GM12872 (cell line): ENCODE measurements around the gene BCL7A.
A peak's percentile ranks its signal among the peaks of the same experiment; 100 is the strongest.

Experiments used
- CTCF ChIP-seq: IDR thresholded peaks from 3 replicates; pipeline ENCODE4 v1.5.1; 2011; ENCODE audit warnings: low read depth, mild to moderate bottlenecking, low read length, moderate library complexity; ENCODE audit not compliant: insufficient read depth

The BCL7A gene

GRCh38 chr12:122026706-122027333, 5.1 kb downstream of the BCL7A start:
- TF ChIP-seq CTCF = no peak

DNA sequence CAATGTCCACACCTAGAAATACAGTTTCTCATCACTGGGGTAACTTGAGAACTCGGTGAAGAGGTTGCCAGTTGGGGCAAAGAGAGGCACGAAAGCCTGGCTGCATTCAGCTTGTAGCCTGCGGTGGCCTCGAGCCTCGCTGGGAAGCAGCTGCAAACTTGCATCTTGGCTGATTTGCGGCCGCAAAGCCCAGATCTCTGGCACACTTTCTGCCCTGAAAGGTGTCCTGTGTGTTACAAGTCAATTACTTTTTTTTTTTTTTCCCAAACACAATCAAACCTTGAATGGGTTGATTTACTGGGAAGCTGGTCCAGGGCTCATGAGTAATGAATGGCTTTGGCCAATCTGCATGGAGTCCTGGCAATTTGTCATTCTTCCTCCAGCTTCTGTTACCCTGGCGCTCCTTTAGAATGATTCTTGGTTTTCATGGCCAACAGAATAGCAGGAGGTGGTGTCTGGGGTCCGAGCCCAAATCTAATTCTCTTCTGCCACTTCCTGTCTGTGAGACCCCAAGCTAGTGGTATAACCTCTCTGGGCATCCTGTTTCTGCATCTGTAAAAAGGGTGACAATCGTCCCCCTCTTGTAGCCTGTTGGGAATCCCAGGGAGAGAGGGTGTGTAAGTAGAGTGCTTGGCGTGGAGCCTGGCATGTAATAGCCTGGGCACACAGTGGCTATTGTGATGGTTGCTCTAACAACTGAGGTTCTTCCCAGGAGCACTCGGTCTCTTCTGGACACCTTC, 6.7 kb downstream of the BCL7A start:
- TF ChIP-seq CTCF = no peak

DNA sequence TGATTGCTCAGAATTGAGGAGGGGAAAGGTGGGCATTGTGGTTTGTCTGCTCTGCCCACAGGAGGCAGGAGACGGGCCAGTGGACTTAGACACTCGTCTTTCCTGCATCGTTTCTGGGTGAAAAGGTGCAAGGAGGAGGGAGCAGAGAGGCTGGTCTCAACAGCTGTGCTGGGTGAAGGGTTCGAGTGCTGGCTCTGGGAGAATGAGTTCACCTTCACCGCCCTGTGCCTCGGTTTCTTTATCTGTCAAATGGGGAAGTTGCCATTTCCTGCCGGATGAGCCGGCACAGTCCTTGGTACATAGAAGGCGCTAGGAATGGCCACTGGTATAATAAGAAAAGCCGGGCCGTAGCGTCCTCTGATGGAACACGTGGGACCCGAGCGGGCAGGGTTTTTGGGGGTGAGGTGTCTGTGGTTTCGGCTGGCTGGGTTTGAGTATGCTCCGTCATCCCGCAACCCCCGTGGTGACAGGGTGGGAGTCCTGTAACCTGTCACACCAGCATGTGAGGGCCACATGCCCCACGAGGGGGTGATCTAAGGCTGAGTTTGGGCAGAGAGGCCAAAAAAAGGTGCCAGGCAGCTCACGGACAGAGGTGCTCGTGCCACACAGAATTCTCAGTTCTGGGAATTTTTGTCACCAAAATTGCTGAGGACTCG, 7.3 kb downstream of the BCL7A start:
- peak; percentile 59 for TF ChIP-seq CTCF

DNA sequence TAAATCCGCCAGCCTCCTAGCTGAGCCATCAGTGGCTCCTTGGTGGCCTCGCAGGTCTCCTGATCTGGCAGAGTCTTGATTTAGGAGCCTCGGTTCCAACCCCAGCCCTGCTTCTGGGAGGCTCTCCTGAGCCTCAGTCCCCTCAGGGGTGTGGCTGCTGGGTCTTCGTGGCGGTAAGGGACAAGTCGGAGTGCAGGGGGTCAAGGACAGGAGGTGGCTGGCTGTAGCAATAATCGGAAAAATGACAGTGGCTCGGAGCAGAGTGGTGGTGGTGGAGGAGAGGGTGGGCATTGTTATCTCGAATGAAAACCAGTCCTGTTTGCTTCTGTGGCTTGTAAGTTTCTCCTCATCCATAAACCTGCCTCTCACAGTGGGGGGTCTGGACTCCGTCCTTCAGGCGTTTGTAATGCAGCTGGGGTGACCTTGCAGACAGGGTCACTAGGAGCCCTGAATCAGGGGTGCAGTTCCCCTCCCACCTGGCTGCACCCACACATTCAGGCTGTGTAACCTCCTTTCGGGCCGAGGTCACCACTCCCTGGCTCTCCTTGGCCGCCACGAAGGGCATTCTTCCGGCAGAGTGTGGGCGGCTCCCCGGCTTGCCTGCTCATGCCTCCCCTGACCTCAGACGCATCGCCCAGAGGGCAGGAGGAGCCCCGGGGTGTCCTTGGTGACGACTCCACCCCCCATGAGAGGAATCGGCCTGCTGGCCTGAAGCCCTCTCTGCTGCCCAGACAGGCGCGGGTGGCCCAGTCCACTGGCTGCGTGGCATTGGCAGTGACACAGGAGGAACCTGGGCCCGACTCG, 8.1 kb downstream of the BCL7A start:
- no peak for TF ChIP-seq CTCF

GRCh38 chr12:122030424-122031035, 8.8 kb downstream of the BCL7A start:
- TF ChIP-seq CTCF = no peak

GRCh38 chr12:122031342-122032216, 9.9 kb downstream of the BCL7A start:
- TF ChIP-seq CTCF = peak; percentile 89
